ENCODE results near the gene MET. TPM values are rescaled to one million over a fixed set of nuclear protein-coding genes. Genes with fewer than 3 reads are reported as not detected.

The MET gene
- total and polyA plus RNA-seq, 2 of the 8 experiments (the other 6 are each of a cell fraction or from before 2014, with no cell fraction given) = 3.5 to 12.9 TPM

- no peak for TF ChIP-seq CHD7 (IDR thresholded peaks at IDR 0.05; ENCODE audit: insufficient replicate concordance, low read length)
- no peak for TF ChIP-seq RFX5 (IDR thresholded peaks at IDR 0.05; ENCODE audit: borderline replicate concordance, low read depth, low read length)
- no peak for TF ChIP-seq BRCA1 (IDR thresholded peaks at IDR 0.05; ENCODE audit: low read depth, low read length)
- no peak for TF ChIP-seq ASH2L (IDR thresholded peaks at IDR 0.05; ENCODE audit: low read length)
- TF ChIP-seq SAP30 (IDR thresholded peaks at IDR 0.05; ENCODE audit: insufficient read depth, insufficient replicate concordance, low read length) = no peak
- no peak for TF ChIP-seq RBBP5 (IDR thresholded peaks at IDR 0.05; ENCODE audit: borderline replicate concordance, low read depth, low read length)
- TF ChIP-seq BACH1 (IDR thresholded peaks at IDR 0.05; ENCODE audit: low read length) = no peak
- no peak for TF ChIP-seq NRF1 (IDR thresholded peaks at IDR 0.05; ENCODE audit: low read depth, low read length)
- TF ChIP-seq MAX (IDR thresholded peaks at IDR 0.05) = no peak
- TF ChIP-seq MAFK (IDR thresholded peaks at IDR 0.05; ENCODE audit: low read depth, low read length) = no peak
- TF ChIP-seq TAF7 (optimal IDR thresholded peaks at IDR 0.05; ENCODE audit: borderline replicate concordance, low read depth, low read length) = no peak
- no peak for TF ChIP-seq POLR2A (IDR thresholded peaks at IDR 0.05; ENCODE audit: control extremely low read depth in 1 of 2, low read depth in 2 of 2, low read length in 2 of 2)
Observed at GRCh38 chr7:116697152-116697551, 25.2 kb downstream of the MET start (continued).
